Panc1 (cell line): Measurements from ENCODE around the gene STK24.

Experiments
- CTCF ChIP-seq: fragments of 450-650 bp; IDR thresholded peaks from 2 replicates; pipeline ENCODE4 v1.5.1; 2017; ENCODE audit warnings: mild to moderate bottlenecking
- POLR2AphosphoS5 ChIP-seq: IDR thresholded peaks from 2 replicates; pipeline ENCODE4 v1.6.1; 2012; ENCODE audit warnings: mild to moderate bottlenecking, low read depth, low read length, moderate library complexity
- REST ChIP-seq, 2 experiments: IDR thresholded peaks; 2 replicates each; pipeline ENCODE4 v1.6.1; 2011 to 2012; ENCODE audit warnings: low read depth in 2 of 2, control low read depth in 1 of 2, low read length in 1 of 2, mild to moderate bottlenecking in 1 of 2, moderate library complexity in 1 of 2; ENCODE audit not compliant: insufficient read depth in 1 of 2
- SIN3A ChIP-seq: IDR thresholded peaks from 2 replicates; pipeline ENCODE4 v1.6.1; 2012; ENCODE audit warnings: low read depth, mild to moderate bottlenecking, low read length, moderate library complexity, borderline replicate concordance; ENCODE audit not compliant: insufficient read depth

- TF ChIP-seq CTCF: no peak
- no peak for TF ChIP-seq POLR2AphosphoS5
- TF ChIP-seq SIN3A: no peak
- TF ChIP-seq REST (IDR thresholded peaks at IDR 0.05; ENCODE audit: insufficient read depth in 1 of 2, low read depth in 2 of 2, low read length in 1 of 2): no peak
Measured at GRCh38 chr13:98427331-98427995, 149.4 kb downstream of the STK24 start.
